NCI-H524 (cell line): ENCODE measurements around the gene RBMS3.
A peak's percentile ranks its signal among the peaks of the same experiment; 100 is the strongest.

Source experiments
- DNase-seq, 2 experiments: peaks; one replicate each; lab custom pipeline; 2025; lab: John Stamatoyannopoulos, UW

The RBMS3 gene

GRCh38 chr3:29940759-29941323 lies 660.0 kb downstream of the RBMS3 start:
- DNase-seq: no peak

DNA sequence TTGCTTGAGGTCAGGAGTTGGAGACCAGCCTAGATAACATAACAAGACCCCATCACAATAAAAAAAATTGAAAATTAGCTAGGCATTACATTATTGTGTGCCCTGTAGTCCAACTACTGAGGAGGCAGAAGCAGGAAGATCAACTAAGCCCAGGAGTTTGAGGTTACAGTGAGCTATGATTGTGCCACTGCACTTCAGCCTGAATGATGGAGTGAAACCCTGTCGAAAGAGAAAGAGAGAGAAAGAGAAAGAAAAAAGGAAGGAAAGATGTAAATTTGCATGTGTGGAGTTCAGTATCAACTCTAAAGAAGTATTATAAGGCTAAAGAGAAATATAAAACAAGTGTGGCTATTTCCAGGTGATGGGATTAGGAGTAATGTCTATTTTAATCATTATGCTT lies 661.4 kb downstream of the RBMS3 start:
- no peak for DNase-seq

DNA sequence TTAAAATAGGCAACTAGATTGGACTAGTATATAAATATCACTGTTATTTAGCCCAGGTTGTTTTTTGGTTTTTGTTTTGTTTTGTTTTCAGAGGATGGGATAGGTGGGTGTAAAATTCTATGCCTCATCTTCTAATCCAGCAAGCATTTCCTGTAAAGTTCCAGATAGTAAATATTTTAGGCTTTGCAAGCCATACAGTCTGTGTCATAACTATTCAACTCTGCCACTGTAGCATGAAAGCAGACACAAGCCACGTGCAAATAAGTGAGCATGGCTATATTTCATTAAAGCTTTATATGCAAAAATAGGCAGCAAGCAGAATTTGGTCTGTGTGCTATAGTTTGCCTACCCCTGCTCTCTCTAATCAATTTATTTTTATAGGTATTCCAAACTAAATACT lies 668.3 kb downstream of the RBMS3 start:
- DNase-seq: no peak

- DNase-seq: no peak
Observed at GRCh38 chr3:29949940-29950616, 669.2 kb downstream of the RBMS3 start.

DNA sequence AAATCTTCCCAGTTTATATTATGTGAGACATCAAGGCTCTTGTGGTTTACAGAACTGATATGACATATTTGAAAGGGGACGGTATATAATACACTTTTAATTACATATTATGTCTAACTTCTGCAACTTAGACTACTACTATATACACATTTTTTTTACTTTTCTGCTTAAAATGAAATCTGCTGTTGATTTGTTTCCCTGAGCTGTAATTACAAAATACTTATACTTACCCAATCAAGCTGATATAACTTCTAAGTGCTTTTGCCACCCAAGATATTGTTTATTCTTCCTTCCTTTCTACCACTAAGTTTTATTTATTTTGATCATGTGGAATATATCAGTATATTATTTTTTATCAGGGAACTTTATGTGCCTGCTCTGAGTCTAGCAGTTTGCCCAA lies 671.6 kb downstream of the RBMS3 start:
- no peak for DNase-seq

DNA sequence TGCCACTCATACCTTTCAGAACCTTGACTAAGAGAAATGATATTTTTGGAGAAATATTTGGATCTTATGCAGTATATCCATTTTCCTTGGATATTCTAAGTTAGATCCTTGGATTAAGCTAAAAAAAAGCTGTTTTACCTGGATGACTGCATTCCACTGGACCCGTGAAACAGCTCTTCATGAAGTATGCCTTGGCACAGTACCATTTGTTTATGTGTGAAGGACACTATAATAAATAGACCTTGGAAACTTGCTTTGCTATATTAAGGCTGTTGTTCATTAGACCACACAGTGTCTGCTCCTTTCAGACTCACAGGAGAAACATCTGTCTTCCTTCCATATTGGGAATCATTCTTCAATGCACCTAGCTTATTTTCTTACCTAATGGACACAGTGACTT lies 674.5 kb downstream of the RBMS3 start:
- DNase-seq: no peak

DNA sequence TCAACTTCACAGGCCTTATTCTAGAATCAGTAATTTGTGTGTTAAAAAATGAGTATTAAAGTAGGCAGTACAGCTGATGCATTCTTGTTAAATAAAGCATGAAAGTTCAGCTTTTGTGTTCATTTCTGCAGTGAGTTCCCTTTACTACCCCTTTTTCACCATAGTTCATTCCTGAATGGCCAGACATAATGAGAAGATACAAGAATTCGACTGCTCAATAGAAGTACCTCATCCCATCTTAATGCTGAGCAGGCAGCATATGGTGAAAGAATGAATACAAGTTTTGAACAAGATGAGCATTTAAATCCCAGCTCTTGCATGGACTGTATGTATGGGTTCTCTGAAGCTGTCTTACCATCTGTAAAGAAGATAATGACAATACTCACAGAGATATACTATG lies 677.9 kb downstream of the RBMS3 start:
- DNase-seq: no peak

DNA sequence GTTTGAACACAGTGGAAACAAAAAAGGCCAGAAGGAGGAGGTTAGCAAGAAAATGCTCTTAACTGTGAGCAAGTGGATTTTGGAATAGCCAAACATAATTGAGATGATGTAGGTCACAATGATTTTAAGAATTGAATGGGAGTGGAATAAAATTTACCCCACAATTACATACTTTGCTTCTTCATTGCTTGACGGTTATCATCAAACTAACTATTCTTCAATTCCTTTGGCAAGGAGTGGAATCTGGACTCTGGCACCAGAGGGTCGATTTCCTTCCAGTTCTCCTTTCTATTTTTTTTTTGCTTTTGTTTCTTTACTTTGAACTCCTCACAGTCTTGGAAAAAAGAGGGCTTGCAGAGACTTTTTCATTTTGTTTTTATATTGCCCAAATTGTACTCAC lies 691.0 kb downstream of the RBMS3 start:
- no peak for DNase-seq

DNA sequence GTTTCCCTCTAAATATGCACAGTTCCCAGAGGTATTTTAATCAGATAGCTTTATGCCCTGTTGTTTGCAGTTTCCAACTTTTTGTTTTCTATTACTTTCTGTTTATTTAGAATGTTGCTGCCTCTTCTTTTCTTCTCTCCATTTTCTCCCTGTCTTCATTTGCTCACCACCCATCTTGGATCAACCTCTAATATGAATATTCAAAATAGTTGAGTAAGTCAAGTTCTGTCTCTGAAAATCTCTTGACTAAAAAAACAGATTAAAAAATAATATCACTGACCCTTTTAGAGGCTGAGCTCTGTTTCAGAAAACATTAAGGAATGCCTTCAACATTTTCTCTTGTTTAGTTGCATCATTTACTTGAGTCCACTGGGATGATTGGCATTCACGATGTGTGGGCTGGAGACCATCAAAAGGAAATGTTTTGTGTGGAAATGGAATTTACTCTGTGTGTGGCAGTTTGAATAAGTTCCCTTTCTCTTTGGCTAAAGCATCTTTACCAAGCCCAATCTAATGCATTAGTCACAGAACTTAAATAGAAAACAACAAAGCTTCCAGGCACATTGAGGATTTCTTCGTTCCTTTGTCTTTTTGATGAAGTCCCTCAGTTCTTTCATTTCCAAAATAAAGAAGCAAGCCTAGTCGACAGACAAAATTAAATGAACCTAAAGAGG lies 691.6 kb downstream of the RBMS3 start:
- DNase-seq: no peak

DNA sequence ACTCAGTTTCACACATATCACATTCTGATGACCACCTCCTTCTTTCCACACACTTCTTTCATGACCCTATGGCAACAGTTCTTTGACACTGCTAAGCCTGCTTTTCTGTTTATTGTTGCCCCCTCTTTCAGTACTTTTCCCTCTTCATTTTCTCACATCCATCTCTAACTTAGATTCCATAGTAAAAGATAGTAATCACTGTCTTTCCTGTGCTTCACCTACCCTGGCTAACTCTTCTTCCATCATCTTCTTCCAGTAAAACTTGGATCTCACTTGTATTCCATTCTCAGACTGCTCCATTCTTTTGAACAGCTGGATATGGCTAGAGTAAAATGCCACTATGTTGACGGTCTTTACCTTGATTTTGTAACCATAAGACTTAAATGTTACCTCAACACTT lies 692.9 kb downstream of the RBMS3 start:
- no peak for DNase-seq

DNA sequence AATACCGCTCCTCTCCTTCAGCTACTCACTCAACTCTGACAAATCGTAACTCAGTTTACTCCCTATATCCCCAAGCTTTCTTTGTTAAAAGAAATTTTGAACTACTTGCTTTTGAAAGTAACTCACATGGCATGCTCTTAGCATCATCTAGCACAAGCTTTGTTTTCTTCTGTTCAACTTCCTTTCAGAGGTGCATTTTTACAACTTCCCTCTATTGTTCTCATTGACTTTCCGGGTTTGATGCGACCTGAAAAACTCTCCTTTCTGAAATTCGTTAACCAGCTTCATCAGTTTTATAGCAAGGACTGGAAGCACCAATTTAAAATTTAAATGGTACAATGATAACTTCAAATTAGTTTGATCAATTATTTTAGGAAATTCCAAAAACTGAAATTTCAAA lies 696.0 kb downstream of the RBMS3 start:
- DNase-seq: no peak

DNA sequence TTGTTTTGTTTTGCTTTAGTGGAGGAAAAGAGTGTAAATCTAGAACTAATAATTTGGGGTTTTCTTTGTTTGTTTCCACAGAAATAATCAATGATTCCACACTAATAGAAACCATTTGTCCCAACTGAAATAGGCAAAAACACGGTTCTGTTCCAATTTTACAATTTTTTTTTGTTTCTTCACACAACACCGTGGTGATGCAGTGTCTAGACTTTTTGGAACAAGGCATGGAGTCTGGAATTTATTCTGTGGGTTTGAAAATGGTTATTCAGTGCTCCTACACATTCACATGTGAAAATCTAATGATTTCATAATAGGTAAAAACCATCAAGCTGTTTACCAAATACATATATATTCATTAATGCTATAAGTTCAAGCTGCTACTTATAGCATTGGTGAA lies 696.5 kb downstream of the RBMS3 start:
- DNase-seq: no peak

DNA sequence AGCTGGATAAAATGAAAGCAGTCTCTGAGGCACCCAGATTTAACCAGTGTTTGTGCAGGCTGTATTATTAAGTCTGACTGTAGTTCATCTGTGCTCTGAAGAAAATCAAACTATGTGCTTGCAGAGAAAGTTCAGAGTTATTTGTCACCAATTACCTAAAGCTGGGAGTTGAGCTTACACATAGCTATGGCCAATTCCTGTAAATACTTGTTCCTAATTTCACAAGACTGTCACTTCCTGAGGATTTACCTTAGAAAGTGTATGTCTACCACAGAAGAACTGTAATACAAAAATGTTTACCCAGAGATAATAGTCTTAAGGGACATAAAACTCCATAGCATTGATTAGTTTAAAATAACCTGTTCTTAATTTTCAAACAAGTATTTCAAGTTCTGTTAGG lies 697.2 kb downstream of the RBMS3 start:
- DNase-seq: no peak

DNA sequence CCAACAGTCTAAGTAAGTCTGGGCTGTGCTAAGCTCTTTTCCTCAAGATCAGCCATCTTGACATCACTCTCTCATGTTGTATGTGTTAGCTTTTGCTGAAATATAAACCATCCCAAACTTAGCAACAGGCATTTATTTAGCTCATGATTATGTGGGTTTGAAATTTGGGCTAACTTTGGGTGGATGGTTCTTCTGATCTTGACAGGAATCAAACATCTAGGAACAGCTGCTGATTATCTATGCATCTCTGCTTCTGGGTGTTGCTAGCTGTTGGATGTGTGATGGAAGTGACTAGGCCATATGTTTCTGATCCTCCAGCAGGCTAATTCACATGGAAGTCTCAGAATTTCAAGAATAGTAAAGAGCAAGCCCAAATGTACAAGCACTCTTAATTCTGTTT lies 710.3 kb downstream of the RBMS3 start:
- DNase-seq: peak in 1 of 2 experiments; percentile 39

DNA sequence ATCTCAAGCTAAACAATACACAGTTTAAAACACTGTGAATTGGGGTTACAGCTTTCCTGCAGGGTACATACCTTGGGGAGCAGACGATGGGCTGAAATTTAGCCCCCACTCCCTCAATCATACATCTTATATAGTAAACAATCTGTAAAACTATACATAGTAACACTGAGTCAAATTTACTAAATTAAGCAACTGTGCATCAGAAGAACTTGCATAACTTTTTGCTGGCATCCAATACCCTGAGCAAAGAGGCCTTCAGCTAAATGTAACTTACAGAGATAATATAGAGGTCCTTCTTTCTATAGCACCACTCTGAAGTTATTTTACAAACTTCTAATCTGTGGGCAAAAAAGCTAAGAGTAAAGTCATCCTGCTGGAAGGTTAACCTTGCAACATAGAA lies 721.9 kb downstream of the RBMS3 start:
- no peak for DNase-seq

DNA sequence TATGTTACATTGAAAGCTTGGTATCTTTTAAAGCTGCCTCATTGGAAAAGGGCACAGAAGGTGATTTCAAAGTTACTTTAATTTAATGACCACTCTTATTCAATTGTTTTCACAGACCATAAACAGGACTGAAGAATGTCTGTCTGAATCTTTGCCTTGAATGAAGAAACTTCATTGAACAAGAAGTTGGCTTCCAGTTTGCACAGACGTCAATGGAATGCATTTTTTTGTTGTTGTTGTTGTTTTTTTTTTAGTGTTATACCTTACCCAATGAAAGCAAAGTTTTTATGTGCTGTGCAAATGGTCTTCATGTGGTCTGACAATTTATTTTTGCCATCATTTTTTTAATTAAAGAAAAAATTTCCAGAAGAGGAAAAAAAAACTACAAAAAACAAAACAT lies 722.9 kb downstream of the RBMS3 start:
- DNase-seq: no peak

GRCh38 chr3:30004481-30004880 lies 723.6 kb downstream of the RBMS3 start:
- DNase-seq: no peak

DNA sequence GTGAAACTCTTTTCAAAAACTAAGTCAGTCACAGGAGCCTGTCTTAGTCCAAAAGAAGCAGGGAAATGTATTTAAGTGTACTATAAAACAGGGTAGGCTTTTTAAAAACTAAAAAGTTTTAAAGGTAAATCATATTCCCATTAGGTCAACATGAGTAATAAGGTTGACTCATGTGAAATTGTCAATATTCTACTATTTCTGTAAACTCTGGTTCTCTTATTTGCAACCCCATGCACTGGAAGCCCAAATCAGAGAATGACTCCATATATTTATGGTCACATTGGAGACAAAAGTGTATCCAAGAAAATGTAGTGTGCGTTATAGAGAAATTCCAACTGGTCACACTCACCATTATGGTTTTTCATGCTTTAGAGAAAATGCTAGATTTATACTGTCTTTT lies 725.2 kb downstream of the RBMS3 start:
- DNase-seq: no peak

GRCh38 chr3:30007668-30008067 lies 726.8 kb downstream of the RBMS3 start:
- no peak for DNase-seq

DNA sequence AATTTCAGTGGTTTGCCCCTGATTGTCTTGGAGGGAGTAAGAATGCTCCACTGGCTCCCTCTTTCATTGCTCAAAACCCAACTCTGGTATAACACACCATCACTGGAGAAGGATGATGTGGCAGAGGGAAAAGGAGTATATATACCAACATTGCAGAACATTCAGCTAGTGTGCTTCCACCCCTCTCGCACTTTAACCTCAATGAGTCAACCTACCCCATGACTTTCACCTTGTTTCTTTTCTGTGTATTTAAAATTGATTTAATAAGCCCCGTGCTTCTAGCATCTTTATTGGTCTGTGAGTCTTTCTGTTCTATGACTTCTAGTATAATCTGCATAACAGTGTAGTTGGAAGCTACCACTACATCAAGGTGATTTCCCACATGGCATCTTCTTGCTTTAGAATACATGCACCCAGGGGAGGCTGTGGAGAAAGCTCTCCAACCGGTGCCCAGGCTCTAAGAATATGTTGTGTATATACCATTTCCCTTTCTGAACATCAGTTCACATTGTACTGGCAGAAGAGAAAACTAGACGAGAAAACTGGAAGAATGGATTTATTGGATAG lies 730.4 kb downstream of the RBMS3 start:
- no peak for DNase-seq

DNA sequence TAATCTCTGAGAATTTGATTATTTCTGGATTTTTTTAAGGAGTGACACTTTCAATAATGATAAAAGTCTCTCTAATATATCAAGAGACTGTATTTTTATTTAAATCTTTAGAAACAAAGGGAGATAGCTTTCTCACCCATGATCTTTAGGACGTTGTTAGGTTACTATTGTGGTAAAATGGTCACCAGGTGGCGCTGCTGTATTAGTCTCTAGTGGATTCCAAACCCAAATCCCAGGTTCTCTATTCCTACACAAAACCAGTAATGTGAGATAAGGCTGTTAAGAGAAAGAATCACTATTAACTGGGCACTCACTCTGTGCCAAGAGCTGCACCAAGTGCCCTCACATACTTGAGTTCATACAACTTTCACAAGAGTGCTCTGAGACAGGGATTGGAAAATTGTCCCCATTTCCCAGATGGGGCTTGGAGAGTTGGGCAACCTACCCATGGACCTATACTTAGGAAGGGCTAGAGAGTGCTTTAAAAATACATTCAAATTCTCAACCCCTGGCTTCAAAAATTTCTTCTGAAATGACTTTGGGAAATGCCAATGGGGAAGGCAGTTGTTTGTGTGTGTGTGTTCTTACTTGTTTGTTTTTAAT lies 732.2 kb downstream of the RBMS3 start:
- DNase-seq: peak; percentile 34 to 69

DNA sequence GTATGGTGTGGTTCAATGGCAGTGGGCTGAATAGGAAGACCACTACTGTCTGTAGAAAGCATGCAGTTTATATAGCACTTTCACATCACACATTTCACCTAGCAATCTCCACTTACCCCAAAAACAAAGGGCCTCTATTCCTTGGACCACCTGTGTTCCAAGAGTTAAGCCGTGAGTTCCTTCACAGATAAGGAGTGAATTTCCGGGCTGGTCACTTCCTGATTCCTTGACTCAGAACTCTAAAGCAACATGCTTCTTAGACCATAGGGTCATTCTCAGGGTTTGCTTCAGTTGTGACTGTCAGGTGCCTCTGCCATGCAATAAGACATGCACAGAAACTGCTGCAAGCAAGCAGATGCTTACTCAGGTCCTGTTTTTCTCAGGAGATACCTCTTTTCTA lies 737.0 kb downstream of the RBMS3 start:
- no peak for DNase-seq

GRCh38 chr3:30020380-30020779 lies 739.5 kb downstream of the RBMS3 start:
- DNase-seq: no peak
